ENCODE results near the gene APOBEC2. TPM values are rescaled to one million over a fixed set of nuclear protein-coding genes. Genes with fewer than 3 reads are reported as not detected.

The APOBEC2 gene
- total and polyA plus RNA-seq, 2 of the 13 experiments (the other 11 are each of a cell fraction or from before 2014, with no cell fraction given), result 0.09 TPM; not detected in 1

DNA sequence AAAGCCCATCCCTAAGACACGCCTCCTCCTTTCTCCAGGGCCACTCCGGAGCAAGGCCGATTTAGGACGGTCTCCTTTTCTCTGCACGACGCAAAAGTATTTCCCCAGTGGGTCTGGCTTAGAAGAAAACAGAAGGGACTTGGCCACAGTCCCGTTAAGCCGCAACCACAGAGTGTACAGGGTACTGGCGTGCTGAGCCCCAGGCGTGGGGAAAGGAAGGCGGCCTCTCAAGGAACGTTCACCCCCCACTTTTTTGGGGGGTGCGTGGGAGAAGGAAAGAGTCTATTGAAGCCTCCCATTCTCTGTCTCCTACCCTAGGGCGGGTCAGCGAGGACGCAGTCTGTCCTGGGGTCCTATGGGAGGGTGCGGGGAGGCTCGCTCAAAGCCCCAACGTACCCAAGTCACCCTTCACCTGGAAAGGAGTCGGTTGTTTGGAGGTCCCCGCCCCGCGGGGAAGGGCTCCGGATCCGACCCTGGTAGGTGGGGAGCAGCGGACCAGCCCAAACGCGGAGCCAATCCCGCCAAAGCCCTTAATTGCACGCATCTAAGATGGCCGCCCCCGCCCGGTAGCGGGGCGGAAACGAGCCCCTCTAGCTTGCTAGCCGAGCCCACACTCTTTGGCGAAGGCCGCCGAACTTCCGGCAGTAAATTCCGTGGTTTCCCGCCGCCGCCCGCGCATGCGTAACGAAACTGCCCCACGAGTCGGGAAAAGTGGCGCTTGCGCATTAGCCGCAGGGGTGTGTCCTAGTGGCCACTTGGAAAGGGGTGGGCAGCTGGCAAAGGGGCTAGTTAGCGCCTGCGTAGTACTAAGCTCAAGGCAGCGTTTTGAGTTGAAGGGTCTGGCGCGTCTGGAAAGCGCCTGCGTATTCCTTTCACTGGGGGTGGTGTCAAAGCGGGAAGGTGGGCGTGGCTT is 19.2 kb downstream of the APOBEC2 start, which contains the start of gene OARD1 (continued):
- TF ChIP-seq ZNF652 (CRISPR knock-in tag; IDR thresholded peaks at IDR 0.05; ENCODE audit: borderline replicate concordance, low read depth), result no peak
- TF ChIP-seq, protein P1, sequence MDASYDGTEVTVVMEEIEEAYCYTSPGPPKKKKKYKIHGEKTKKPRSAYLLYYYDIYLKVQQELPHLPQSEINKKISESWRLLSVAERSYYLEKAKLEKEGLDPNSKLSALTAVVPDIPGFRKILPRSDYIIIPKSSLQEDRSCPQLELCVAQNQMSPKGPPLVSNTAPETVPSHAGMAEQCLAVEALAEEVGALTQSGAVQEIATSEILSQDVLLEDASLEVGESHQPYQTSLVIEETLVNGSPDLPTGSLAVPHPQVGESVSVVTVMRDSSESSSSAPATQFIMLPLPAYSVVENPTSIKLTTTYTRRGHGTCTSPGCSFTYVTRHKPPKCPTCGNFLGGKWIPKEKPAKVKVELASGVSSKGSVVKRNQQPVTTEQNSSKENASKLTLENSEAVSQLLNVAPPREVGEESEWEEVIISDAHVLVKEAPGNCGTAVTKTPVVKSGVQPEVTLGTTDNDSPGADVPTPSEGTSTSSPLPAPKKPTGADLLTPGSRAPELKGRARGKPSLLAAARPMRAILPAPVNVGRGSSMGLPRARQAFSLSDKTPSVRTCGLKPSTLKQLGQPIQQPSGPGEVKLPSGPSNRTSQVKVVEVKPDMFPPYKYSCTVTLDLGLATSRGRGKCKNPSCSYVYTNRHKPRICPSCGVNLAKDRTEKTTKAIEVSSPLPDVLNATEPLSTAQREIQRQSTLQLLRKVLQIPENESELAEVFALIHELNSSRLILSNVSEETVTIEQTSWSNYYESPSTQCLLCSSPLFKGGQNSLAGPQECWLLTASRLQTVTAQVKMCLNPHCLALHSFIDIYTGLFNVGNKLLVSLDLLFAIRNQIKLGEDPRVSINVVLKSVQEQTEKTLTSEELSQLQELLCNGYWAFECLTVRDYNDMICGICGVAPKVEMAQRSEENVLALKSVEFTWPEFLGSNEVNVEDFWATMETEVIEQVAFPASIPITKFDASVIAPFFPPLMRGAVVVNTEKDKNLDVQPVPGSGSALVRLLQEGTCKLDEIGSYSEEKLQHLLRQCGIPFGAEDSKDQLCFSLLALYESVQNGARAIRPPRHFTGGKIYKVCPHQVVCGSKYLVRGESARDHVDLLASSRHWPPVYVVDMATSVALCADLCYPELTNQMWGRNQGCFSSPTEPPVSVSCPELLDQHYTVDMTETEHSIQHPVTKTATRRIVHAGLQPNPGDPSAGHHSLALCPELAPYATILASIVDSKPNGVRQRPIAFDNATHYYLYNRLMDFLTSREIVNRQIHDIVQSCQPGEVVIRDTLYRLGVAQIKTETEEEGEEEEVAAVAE (CRISPR knock-in tag; IDR thresholded peaks at IDR 0.05; ENCODE audit: borderline replicate concordance), result no peak; the same call in 1 of the 2 replicates
- TF ChIP-seq, protein P2, sequence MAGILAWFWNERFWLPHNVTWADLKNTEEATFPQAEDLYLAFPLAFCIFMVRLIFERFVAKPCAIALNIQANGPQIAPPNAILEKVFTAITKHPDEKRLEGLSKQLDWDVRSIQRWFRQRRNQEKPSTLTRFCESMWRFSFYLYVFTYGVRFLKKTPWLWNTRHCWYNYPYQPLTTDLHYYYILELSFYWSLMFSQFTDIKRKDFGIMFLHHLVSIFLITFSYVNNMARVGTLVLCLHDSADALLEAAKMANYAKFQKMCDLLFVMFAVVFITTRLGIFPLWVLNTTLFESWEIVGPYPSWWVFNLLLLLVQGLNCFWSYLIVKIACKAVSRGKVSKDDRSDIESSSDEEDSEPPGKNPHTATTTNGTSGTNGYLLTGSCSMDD (CRISPR knock-in tag; IDR thresholded peaks at IDR 0.05), result peak; percentile 80
- TF ChIP-seq PPARG (CRISPR knock-in tag; conservative IDR thresholded peaks at IDR 0.05), result peak; percentile 97
- peak; percentile 78 for TF ChIP-seq ZNF556 (CRISPR knock-in tag; IDR thresholded peaks at IDR 0.05; ENCODE audit: borderline replicate concordance)
- TF ChIP-seq SMAD9 (CRISPR knock-in tag; IDR thresholded peaks at IDR 0.05), result no peak
- TF ChIP-seq, protein P3, sequence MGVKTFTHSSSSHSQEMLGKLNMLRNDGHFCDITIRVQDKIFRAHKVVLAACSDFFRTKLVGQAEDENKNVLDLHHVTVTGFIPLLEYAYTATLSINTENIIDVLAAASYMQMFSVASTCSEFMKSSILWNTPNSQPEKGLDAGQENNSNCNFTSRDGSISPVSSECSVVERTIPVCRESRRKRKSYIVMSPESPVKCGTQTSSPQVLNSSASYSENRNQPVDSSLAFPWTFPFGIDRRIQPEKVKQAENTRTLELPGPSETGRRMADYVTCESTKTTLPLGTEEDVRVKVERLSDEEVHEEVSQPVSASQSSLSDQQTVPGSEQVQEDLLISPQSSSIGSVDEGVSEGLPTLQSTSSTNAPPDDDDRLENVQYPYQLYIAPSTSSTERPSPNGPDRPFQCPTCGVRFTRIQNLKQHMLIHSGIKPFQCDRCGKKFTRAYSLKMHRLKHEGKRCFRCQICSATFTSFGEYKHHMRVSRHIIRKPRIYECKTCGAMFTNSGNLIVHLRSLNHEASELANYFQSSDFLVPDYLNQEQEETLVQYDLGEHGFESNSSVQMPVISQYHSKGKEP (CRISPR knock-in tag; IDR thresholded peaks at IDR 0.05), result 0 out of 2 replicates have a peak, but pooled peaks have one; percentile 14
- TF ChIP-seq BHLHE40 (IDR thresholded peaks at IDR 0.05; ENCODE audit: low read length), result no peak
- peak; percentile 85; the same call in 1 of the 2 replicates for TF ChIP-seq ZBTB3 (CRISPR knock-in tag; IDR thresholded peaks at IDR 0.05; ENCODE audit: borderline replicate concordance, low read depth)
- TF ChIP-seq, protein P4, sequence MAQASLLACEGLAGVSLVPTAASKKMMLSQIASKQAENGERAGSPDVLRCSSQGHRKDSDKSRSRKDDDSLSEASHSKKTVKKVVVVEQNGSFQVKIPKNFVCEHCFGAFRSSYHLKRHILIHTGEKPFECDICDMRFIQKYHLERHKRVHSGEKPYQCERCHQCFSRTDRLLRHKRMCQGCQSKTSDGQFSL (CRISPR knock-in tag; IDR thresholded peaks at IDR 0.05), result peak; percentile 69
- peak; percentile 91 for TF ChIP-seq ASH2L (IDR thresholded peaks at IDR 0.05; ENCODE audit: insufficient read length, low read depth, low read length)
- no peak for TF ChIP-seq HDAC6 (IDR thresholded peaks at IDR 0.05; ENCODE audit: low read depth, low read length)
- TF ChIP-seq ZNF841 (CRISPR knock-in tag; IDR thresholded peaks at IDR 0.05; ENCODE audit: borderline replicate concordance), result no peak
- TF ChIP-seq SMARCE1 (IDR thresholded peaks at IDR 0.05; ENCODE audit: borderline replicate concordance), result no peak
- TF ChIP-seq, protein P5, sequence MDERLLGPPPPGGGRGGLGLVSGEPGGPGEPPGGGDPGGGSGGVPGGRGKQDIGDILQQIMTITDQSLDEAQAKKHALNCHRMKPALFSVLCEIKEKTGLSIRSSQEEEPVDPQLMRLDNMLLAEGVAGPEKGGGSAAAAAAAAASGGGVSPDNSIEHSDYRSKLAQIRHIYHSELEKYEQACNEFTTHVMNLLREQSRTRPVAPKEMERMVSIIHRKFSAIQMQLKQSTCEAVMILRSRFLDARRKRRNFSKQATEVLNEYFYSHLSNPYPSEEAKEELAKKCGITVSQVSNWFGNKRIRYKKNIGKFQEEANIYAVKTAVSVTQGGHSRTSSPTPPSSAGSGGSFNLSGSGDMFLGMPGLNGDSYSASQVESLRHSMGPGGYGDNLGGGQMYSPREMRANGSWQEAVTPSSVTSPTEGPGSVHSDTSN (CRISPR knock-in tag; IDR thresholded peaks at IDR 0.05), result no peak
- TF ChIP-seq, protein P6, sequence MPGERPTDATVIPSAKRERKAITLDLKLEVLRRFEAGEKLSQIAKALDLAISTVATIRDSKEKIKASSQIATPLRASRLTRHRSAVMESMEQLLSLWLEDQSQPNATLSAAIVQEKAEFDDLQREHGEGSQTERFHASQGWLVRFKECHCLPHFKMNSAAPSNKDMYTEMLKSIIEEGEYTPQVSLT (CRISPR knock-in tag; IDR thresholded peaks at IDR 0.05; ENCODE audit: borderline replicate concordance, low read depth), result 0 out of 2 replicates have a peak, but pooled peaks have one; percentile 57
- TF ChIP-seq, protein P7, sequence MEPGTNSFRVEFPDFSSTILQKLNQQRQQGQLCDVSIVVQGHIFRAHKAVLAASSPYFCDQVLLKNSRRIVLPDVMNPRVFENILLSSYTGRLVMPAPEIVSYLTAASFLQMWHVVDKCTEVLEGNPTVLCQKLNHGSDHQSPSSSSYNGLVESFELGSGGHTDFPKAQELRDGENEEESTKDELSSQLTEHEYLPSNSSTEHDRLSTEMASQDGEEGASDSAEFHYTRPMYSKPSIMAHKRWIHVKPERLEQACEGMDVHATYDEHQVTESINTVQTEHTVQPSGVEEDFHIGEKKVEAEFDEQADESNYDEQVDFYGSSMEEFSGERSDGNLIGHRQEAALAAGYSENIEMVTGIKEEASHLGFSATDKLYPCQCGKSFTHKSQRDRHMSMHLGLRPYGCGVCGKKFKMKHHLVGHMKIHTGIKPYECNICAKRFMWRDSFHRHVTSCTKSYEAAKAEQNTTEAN (CRISPR knock-in tag; conservative IDR thresholded peaks at IDR 0.05), result 0 out of 2 replicates have a peak, but pooled peaks have one; percentile 33
